Karpas-422 (cell line): ENCODE results near the gene EYA4. TPM values are rescaled to one million over a fixed set of nuclear protein-coding genes. Genes with fewer than 3 reads are reported as not detected.

Source experiments
- DNase-seq: peaks from one replicate; pipeline ENCODE4 v3.0.0-alpha.2; 2015
- H2AFZ ChIP-seq: fragments of 200-600 bp; sonication (generic); 2 replicates; pipeline ENCODE4 v1.6.1; 2014; ENCODE audit warnings: antibody characterized with exemption, low read length, mixed read lengths
- H3K27ac ChIP-seq: fragments of 200-600 bp; sonication (generic); 2 replicates; pipeline ENCODE4 v1.5.1; 2014; ENCODE audit warnings: mild to moderate bottlenecking, low read length, moderate library complexity
- H3K27me3 ChIP-seq: fragments of 200-600 bp; sonication (generic); 2 replicates; pipeline ENCODE4 v1.6.1; 2014; ENCODE audit warnings: low read length, mixed read lengths
- H3K36me3 ChIP-seq: fragments of 200-600 bp; sonication (generic); 2 replicates; pipeline ENCODE4 v1.6.1; 2014; ENCODE audit warnings: low read length, mixed read lengths; ENCODE audit not compliant: insufficient read depth
- H3K4me1 ChIP-seq: fragments of 200-600 bp; sonication (generic); 2 replicates; pipeline ENCODE4 v1.6.1; 2014; ENCODE audit warnings: mild to moderate bottlenecking, low read length, mixed read lengths
- H3K4me2 ChIP-seq: fragments of 200-600 bp; sonication (generic); 2 replicates; pipeline ENCODE4 v1.6.1; 2014; ENCODE audit warnings: low read length, low read depth, mild to moderate bottlenecking; ENCODE audit not compliant: poor library complexity, severe bottlenecking
- H3K4me3 ChIP-seq: fragments of 200-600 bp; sonication (generic); 2 replicates; pipeline ENCODE4 v1.5.1; 2014; ENCODE audit warnings: mild to moderate bottlenecking, antibody characterized with exemption, low read length, mixed read lengths
- H3K79me2 ChIP-seq: fragments of 200-600 bp; sonication (generic); 2 replicates; pipeline ENCODE4 v1.6.1; 2014; ENCODE audit warnings: mild to moderate bottlenecking, low read length, mixed read lengths
- H3K9ac ChIP-seq: fragments of 200-600 bp; sonication (generic); 2 replicates; pipeline ENCODE4 v1.6.0; 2014; ENCODE audit warnings: low read length
- H3K9me2 ChIP-seq: fragments of 200-600 bp; sonication (generic), shearing (Covaris generic); replicated peaks from 2 replicates; pipeline ENCODE4 v1.6.0; 2014; ENCODE audit warnings: mild to moderate bottlenecking, low read length, moderate library complexity; ENCODE audit not compliant: insufficient read depth
- H3K9me3 ChIP-seq: fragments of 300-700, 200-600 bp; sonication (generic); 2 replicates; pipeline ENCODE4 v1.6.1; 2014; ENCODE audit warnings: low read length, mixed read lengths
- H4K20me1 ChIP-seq: fragments of 200-600 bp; sonication (generic); 2 replicates; pipeline ENCODE4 v1.6.1; 2014; ENCODE audit warnings: mild to moderate bottlenecking, antibody characterized with exemption, low read length, low read depth; ENCODE audit not compliant: insufficient read depth
- total RNA-seq: library from RNA; depleted of rRNA; stranded (reverse); fragments of >200 nt; shearing (Covaris generic); gene quantifications from 2 replicates; pipeline ENCODE4 v1.2.3, GENCODE V29; 2014; ENCODE audit warnings: low replicate concordance

EYA4 gene
- total RNA-seq, 1 experiment from 2014 or later = not detected

DNA sequence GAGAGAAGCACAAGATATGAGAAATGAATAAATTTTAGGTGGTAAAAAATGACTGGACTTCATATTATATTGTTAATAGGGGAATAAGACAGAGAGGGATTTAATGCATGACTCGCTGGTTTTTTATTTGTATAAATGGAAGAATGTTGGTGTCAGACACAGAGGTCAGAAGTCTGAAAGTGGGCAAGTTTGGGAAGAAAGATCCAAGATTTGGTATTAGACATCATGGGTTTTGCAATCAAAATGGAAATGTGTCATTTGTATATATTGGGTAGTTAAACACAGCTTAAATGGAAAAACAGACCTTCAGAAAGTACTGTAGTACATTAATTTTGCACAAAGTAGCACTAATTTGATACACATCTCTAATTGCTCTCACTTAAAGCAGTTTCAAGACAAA is 96.2 kb downstream of the EYA4 start:
- no peaks in the 10 kb centered on the region for H3K27me3 ChIP-seq
- H3K4me3 ChIP-seq = no peak overlapping the region
- H3K4me2 ChIP-seq = no peak overlapping the region
- no peaks in the 10 kb centered on the region for H3K36me3 ChIP-seq
- H4K20me1 ChIP-seq = no peaks in the 10 kb centered on the region
- H3K27ac ChIP-seq = no peak overlapping the region
- DNase-seq = no peak
- no peak overlapping the region for H2AFZ ChIP-seq
- H3K9me3 ChIP-seq = no peaks in the 10 kb centered on the region
- no peaks in the 10 kb centered on the region for H3K4me1 ChIP-seq
- no peaks in the 10 kb centered on the region for H3K9me2 ChIP-seq
- H3K79me2 ChIP-seq = no peaks in the 10 kb centered on the region
- no peak overlapping the region for H3K9ac ChIP-seq

DNA sequence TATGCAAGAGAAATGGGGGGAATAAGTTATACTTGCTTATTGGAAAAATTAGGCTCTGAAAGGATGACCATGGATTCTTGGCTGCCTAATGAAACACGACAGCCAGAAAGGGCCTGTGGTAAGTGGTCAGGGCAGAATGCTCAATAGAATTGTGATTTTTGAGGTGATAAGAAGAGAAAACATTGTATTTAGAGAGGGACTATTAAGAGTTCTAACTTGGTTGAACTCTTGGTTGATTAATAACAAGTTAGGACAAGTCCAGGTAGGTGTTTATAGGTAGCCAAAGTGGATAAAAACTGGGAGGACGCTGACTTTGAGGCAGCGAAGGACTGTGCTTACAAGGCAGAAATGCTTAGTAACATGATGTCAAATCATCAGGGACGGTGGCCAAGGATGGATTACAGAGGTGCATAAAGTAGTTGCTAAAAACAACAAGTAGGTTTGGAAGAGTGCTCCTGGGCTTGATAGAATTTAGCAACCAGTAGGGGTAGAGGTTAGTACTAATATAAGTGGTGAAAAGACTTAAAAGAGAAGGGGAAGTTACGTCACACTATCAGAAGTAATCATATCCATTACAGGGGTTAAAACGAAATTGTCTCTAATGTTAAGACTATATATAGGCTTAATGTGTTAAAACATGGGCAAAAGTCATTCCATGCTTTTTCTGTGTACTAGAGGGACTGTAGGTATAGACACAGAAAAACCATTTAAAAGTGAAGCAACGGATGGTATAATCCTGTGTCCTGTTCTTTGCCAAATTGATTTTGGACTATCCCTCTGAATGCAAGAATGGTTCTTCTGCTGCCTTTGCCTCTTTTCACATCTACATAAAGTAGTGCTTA is 98.6 kb downstream of the EYA4 start:
- Histone ChIP-seq H3K79me2 (no peaks in the 10 kb centered on the region), H3K36me3 (no peaks in the 10 kb centered on the region), H3K4me1 (no peaks in the 10 kb centered on the region), H3K4me2 (no peak overlapping the region), H3K27me3 (no peaks in the 10 kb centered on the region), H3K4me3 (no peak overlapping the region), H3K9me3 (no peaks in the 10 kb centered on the region), H3K9ac (no peak overlapping the region), H4K20me1 (no peaks in the 10 kb centered on the region), H3K9me2 (no peaks in the 10 kb centered on the region), H2AFZ (no peak overlapping the region), H3K27ac (no peak overlapping the region)
- DNase-seq = no peak

- H3K27ac ChIP-seq = no peak overlapping the region
- H3K79me2 ChIP-seq = no peaks in the 10 kb centered on the region
- no peak overlapping the region for H3K4me2 ChIP-seq
- no peak overlapping the region for H3K9ac ChIP-seq
- no peaks in the 10 kb centered on the region for H3K4me1 ChIP-seq
- H3K4me3 ChIP-seq = no peak overlapping the region
- H3K27me3 ChIP-seq = no peaks in the 10 kb centered on the region
- no peaks in the 10 kb centered on the region for H3K9me3 ChIP-seq
- no peaks in the 10 kb centered on the region for H3K9me2 ChIP-seq
- H4K20me1 ChIP-seq = no peaks in the 10 kb centered on the region
- no peaks in the 10 kb centered on the region for H3K36me3 ChIP-seq
- no peak overlapping the region for H2AFZ ChIP-seq
- DNase-seq = no peak
Measured at GRCh38 chr6:133340557-133340956, 99.4 kb downstream of the EYA4 start.

- Histone ChIP-seq H3K9ac (no peak overlapping the region), H3K4me2 (no peak overlapping the region), H3K36me3 (no peaks in the 10 kb centered on the region), H3K79me2 (no peaks in the 10 kb centered on the region), H3K9me3 (no peaks in the 10 kb centered on the region), H3K9me2 (no peaks in the 10 kb centered on the region), H2AFZ (no peak overlapping the region), H3K27ac (no peak overlapping the region), H4K20me1 (no peaks in the 10 kb centered on the region), H3K27me3 (no peaks in the 10 kb centered on the region), H3K4me1 (no peaks in the 10 kb centered on the region), H3K4me3 (no peak overlapping the region)
- DNase-seq = no peak
Measured at GRCh38 chr6:133341607-133342158, 100.5 kb downstream of the EYA4 start.

GRCh38 chr6:133343220-133343619 is 102.1 kb downstream of the EYA4 start:
- no peak overlapping the region for H3K4me2 ChIP-seq
- H2AFZ ChIP-seq = no peak overlapping the region
- no peak for DNase-seq
- H3K27me3 ChIP-seq = no peaks in the 10 kb centered on the region
- no peak overlapping the region for H3K27ac ChIP-seq
- no peaks in the 10 kb centered on the region for H3K79me2 ChIP-seq
- no peaks in the 10 kb centered on the region for H3K9me3 ChIP-seq
- no peaks in the 10 kb centered on the region for H3K9me2 ChIP-seq
- H3K9ac ChIP-seq = no peak overlapping the region
- no peak overlapping the region for H3K4me3 ChIP-seq
- H3K36me3 ChIP-seq = no peaks in the 10 kb centered on the region
- H3K4me1 ChIP-seq = no peaks in the 10 kb centered on the region
- H4K20me1 ChIP-seq = no peaks in the 10 kb centered on the region

DNA sequence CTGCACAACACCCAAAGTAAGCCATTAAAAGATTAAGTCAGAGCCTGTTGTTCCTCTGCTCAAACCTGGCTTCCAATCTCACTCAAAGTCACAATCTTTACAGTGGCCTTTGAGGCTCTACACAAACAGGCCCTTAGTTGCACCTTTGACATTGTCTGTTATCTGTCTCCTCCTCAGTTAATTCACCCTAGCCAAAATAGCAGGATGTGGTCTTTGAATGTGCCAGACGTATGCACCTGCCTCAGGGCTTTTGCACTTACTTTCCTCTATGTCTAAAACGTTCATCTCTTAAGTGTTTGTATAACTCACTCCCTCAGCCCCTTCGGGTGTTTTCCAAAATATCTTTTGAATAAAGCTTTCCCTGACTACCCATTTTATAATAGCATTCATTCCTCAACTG is 107.7 kb downstream of the EYA4 start:
- H4K20me1 ChIP-seq = no peaks in the 10 kb centered on the region
- H3K9me2 ChIP-seq = no peaks in the 10 kb centered on the region
- H3K4me3 ChIP-seq = no peak overlapping the region
- H3K27me3 ChIP-seq = no peaks in the 10 kb centered on the region
- H3K79me2 ChIP-seq = no peaks in the 10 kb centered on the region
- no peak overlapping the region for H3K4me2 ChIP-seq
- H3K4me1 ChIP-seq = no peaks in the 10 kb centered on the region
- no peak for DNase-seq
- H3K36me3 ChIP-seq = no peaks in the 10 kb centered on the region
- no peak overlapping the region for H3K27ac ChIP-seq
- no peaks in the 10 kb centered on the region for H3K9me3 ChIP-seq
- no peak overlapping the region for H2AFZ ChIP-seq
- H3K9ac ChIP-seq = no peak overlapping the region

DNA sequence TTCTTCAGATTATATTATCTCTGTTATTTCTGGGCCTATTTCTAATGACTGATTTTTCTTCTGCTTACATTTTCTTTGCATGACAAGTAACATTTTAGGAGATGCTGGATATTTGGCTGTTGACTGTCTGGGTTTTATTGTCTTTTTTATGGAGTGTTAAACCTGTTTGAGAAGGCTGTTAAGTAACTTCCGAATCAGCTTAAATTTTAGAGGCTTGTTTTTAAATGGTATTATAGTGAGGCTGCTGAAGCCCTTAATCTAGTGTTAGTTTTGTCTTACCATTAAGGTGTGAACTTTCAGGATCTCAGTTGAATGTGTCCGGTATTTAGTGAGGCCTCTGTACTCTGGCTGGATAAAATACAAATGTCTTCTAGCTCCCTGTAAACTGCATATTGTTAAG is 109.8 kb downstream of the EYA4 start:
- Histone ChIP-seq H3K9me2 (no peaks in the 10 kb centered on the region), H3K27ac (no peak overlapping the region), H3K9me3 (no peaks in the 10 kb centered on the region), H3K36me3 (no peaks in the 10 kb centered on the region), H2AFZ (no peak overlapping the region), H3K4me2 (no peak overlapping the region), H3K79me2 (no peaks in the 10 kb centered on the region), H3K27me3 (no peaks in the 10 kb centered on the region), H3K9ac (no peak overlapping the region), H4K20me1 (no peaks in the 10 kb centered on the region), H3K4me3 (no peak overlapping the region), H3K4me1 (no peaks in the 10 kb centered on the region)
- DNase-seq = no peak

DNA sequence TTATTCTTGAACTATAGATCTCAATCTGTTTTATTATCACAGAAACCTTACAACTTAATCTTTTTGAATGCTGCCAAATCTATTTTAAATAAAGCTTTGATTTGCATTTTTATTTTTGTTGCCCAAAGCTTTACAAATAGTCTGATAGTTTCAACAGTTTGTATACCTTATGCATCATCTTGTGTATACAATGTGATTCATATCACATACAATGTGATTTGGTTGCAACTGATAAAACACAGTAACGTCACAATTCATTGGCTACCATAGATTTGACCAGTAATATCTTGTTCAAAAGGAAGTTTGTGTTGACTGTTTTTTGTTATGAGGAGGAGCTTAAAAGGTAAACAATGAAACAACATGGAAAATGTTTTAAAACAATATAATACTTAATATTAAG is 110.9 kb downstream of the EYA4 start:
- Histone ChIP-seq H4K20me1 (no peaks in the 10 kb centered on the region), H3K9me2 (no peaks in the 10 kb centered on the region), H3K4me2 (no peak overlapping the region), H3K4me1 (no peaks in the 10 kb centered on the region), H3K36me3 (no peaks in the 10 kb centered on the region), H3K9me3 (no peaks in the 10 kb centered on the region), H3K9ac (no peak overlapping the region), H2AFZ (no peak overlapping the region), H3K27ac (no peak overlapping the region), H3K4me3 (no peak overlapping the region), H3K79me2 (no peaks in the 10 kb centered on the region), H3K27me3 (no peaks in the 10 kb centered on the region)
- no peak for DNase-seq
